Esophagus muscularis mucosa (tissue), 3 donors: Measurements from ENCODE around the gene ATP5F1E.

Experiments
- POLR2AphosphoS5 ChIP-seq, 2 donors: sonication (generic); formaldehyde crosslinking; IDR thresholded peaks; one replicate each; pipeline ENCODE4 v1.6.1; 2017; ENCODE audit warnings: antibody characterized with exemption in 2 of 2
- TF ChIP-seq, protein P1 (sequence below), 3 experiments: fragments of 200-600 bp in 2 of 3; fragments of 450-650 bp in 1 of 3; sonication (generic) in 2 of 3; IDR thresholded peaks; one replicate each; pipeline ENCODE4 v1.5.1; 2017 to 2019; ENCODE audit warnings: antibody characterized with exemption in 3 of 3, mild to moderate bottlenecking in 2 of 3, moderate library complexity in 1 of 3

- TF ChIP-seq, protein P1, sequence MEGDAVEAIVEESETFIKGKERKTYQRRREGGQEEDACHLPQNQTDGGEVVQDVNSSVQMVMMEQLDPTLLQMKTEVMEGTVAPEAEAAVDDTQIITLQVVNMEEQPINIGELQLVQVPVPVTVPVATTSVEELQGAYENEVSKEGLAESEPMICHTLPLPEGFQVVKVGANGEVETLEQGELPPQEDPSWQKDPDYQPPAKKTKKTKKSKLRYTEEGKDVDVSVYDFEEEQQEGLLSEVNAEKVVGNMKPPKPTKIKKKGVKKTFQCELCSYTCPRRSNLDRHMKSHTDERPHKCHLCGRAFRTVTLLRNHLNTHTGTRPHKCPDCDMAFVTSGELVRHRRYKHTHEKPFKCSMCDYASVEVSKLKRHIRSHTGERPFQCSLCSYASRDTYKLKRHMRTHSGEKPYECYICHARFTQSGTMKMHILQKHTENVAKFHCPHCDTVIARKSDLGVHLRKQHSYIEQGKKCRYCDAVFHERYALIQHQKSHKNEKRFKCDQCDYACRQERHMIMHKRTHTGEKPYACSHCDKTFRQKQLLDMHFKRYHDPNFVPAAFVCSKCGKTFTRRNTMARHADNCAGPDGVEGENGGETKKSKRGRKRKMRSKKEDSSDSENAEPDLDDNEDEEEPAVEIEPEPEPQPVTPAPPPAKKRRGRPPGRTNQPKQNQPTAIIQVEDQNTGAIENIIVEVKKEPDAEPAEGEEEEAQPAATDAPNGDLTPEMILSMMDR (IDR thresholded peaks at IDR 0.05), result no peak
- TF ChIP-seq POLR2AphosphoS5 (IDR thresholded peaks at IDR 0.05), result no peak
Observed at GRCh38 chr20:59043698-59044097, 11.6 kb upstream of the ATP5F1E start.
